ENCODE data around the gene PRKAG3. TPM values are rescaled to one million over a fixed set of nuclear protein-coding genes. Genes with fewer than 3 reads are reported as not detected.

The PRKAG3 gene
- total and polyA plus RNA-seq, 9 of the 15 experiments (the other 6 are each of a cell fraction or from before 2014, with no cell fraction given), result not detected

GRCh38 chr2:218832081-218832480, 478 bp upstream of the PRKAG3 start:
- no peak overlapping the region for H3K4me3 ChIP-seq
- intact Hi-C loops (cut with micrococcal nuclease) (no loop called here), in situ Hi-C loops (cut with MboI) (no loop called here)
- WGBS (ENCODE audit: insufficient coverage, low coverage, missing lambda C conversion rate), result 3% methylated on average over 3 of the region's 3 CpGs
- CTCF ChIA-PET (ENCODE audit: low intra/inter-chr PET ratio), result no interaction called here
- peaks cover 2 to 67% of the 10 kb centered on the region in 2 experiments; a peak in 3 of 5 replicates for H3K27me3 ChIP-seq (ENCODE audit: control insufficient read depth in 2 of 2, insufficient read depth in 2 of 2, low read length in 2 of 2)
- H3K4me1 ChIP-seq (replicated peaks in 1 of 2; ENCODE audit: control insufficient read depth in 2 of 2, insufficient read depth in 2 of 2, low read length in 2 of 2), result peaks cover 0 to 10% of the 10 kb centered on the region in 2 experiments; a peak in 1 of 5 replicates
- no peak overlapping the region for H3K4me2 ChIP-seq (ENCODE audit: insufficient read depth, low read length)
- no peaks in the 10 kb centered on the region for H3K9me1 ChIP-seq (ENCODE audit: control insufficient read depth, insufficient read depth, low read length)
- H3K9ac ChIP-seq (ENCODE audit: insufficient read depth in 1 of 2, low read depth in 2 of 2, low read length in 2 of 2), result no peak overlapping the region
- TF ChIP-seq NR3C1 (CRISPR knock-in tag; IDR thresholded peaks at IDR 0.05) (no peak), CUX1 (CRISPR knock-in tag; IDR thresholded peaks at IDR 0.05) (no peak)
- TF ChIP-seq, protein P1, sequence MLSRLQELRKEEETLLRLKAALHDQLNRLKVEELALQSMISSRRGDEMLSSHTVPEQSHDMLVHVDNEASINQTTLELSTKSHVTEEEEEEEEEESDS (CRISPR knock-in tag; IDR thresholded peaks at IDR 0.05), result no peak
- H3K9me3 ChIP-seq (replicated peaks; ENCODE audit: control insufficient read depth, insufficient read depth, low read depth, low read length), result no peaks in the 10 kb centered on the region
- DNase-seq (ENCODE audit: extremely low read depth in 1 of 4, low spot score in 3 of 4) (no peak), ATAC-seq (no peak), FAIRE-seq (no peak)
- POLR2A ChIA-PET, result interaction anchor here (1.2 kb wide), 1 partner anchor 109 kb away, joined by 6 read pairs; no protein-coding TSS in a partner anchor
- no peak overlapping the region for H3K27ac ChIP-seq (ENCODE audit: extremely low read depth, low read depth, low read length)
- H3K79me2 ChIP-seq (ENCODE audit: control insufficient read depth, insufficient read depth, low read length), result no peaks in the 10 kb centered on the region
- H2AFZ ChIP-seq (ENCODE audit: low read depth, low read length), result no peak overlapping the region
- BruUV-seq (replicated peaks), result no TSS peak
- H4K20me1 ChIP-seq (replicated peaks; ENCODE audit: control insufficient read depth, insufficient read depth, low read length), result no peaks in the 10 kb centered on the region
- H3K36me3 ChIP-seq (ENCODE audit: control insufficient read depth, insufficient read depth, low read length), result no peaks in the 10 kb centered on the region

All from K562 (cell line).